ENCODE measurements around the gene SYTL5.
"Not testable (repeated sequence)": the region's sequence is repeated elsewhere in the genome, so short reads cannot be mapped to it uniquely, and the experiment has no call there.

Gene SYTL5

DNA sequence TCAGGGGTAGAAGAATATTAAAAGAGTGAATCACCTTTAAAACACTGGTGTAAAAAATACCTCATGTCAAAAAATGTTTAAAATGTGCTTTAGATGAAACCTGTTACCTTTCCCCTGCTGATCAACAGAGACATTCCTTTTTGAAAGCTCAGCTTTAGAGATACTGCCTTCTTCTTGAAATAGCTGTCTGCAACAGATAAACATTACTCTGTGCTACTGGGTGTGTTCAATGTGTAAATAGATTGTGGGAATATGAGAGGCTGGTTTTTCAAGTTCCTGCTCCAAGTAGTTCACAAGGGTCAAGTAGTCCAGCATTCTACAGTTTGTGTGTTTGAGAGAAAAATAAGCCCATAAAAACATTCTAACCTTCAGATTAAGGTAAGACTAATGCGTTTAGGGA lies at the start of gene SYTL5:
SYTL5 (plus strand) TSS at position 263 of the 400 bp plus-strand sequence. CDS start 27,337 bp downstream, outside the sequence.
- DNase-seq: no peak

DNA sequence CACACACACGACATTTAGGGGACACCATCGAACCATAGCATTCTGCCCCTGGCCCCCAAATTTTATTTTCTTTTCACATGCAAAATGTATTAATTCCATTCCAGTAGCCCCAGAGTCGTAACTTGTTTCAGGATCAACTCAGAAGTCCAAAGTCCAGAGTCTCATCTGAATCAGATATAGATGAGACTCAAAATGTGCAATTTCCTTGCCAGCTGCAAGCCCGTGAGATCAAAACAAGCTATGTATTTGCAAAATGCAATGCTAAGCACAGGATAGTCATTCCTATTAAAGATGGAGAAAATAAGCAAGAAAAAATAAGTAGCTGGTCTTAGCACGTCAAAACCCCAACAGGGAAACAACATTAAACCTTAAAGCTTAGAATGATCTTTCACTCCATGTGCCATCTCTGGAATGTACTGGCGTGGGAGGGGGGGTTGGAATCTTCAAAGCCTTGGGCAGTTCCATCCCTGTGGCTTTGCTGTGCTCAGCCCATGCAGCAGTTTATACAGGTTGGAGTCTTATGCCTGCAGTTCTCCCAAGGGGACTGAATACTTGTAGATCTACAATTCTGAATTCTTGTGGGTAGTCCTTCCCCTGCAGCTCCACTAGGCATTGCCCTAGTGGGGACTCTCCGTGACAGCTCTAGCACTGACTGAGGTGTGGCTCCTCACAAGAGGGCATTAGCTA lies 47.7 kb upstream of the SYTL5 start:
- DNase-seq: no peak

- no peak for DNase-seq
Observed at GRCh38 chrX:37959212-37960021, 46.9 kb upstream of the SYTL5 start.

DNA sequence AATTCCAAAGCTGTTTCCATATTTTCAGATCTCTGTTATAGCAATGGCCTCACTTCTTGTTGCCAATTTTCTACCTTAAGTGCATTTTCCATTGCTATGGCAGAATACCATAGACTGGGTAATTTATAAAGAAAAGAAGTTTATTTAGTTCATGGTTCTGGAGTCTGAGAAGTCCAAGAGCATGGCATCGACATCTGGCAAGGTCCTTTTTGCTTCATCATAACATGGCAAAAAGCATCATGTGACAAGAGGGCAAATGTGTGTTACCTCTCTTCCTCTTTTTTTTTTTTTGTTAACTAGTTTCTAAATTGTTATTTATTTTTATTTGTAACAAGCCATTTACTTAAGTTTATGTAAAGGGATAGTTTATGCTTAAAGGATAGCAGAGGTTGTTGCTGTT lies 45.2 kb upstream of the SYTL5 start:
- DNase-seq: no peak

DNA sequence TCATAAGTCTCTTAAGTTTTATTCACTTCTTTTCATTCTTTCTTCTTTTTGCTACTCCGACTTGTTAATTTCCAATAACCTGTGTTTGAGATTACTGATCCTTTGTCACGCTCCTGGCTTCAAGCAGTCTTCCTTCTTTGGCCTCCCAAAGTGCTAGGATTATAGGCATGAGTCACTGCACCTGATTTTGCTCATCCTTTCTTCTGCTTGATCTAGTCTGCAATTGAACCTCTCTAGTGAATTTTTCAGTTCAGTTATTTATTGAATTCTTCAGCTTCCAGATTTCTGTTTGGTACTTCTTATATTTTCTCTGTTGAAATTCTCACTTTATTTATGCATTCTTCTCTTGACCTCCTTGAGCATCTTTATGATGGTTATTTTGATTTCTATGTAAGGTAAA lies 38.6 kb upstream of the SYTL5 start:
- no peak for DNase-seq

DNA sequence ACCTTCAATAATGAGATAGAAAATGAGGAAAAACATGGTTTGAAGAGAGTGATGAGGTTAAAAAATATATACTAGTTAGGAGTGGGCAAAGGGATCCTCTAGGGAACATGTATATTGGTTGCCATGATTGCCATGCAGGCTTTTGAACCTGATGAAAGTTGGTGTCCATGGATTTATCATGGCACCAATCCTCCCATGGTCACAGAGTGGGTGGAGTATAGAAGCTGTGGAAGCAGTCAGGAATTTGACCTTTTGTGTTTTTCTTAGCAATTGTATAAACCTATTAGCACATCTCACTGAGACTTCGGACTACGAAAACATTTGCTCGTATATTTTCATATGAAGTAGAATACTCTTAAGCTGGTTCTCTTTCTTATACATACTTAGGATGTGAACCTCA lies 30.9 kb upstream of the SYTL5 start:
- no peak for DNase-seq

DNA sequence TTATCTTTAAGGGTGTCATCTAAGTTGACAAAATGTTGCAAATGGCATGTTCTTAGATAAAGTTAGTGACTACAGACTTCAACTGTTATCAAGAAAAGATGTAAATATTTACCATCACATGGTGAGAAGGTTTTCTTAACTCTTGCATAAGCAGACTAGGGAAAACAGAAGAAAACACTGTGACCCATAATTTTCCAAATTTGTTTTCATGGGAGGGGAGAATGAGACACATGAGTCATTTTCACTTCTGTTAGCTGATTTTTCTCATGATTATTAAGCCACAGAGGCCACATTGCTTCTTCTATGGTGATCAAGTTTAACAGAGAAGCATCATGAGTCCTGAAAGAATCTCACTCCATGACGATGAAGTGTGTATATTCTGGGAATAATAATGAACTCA lies 30.2 kb upstream of the SYTL5 start:
- DNase-seq: no peak

- DNase-seq: no peak
Observed at GRCh38 chrX:37984880-37985279, 21.5 kb upstream of the SYTL5 start.

GRCh38 chrX:37986893-37987292 lies 19.5 kb upstream of the SYTL5 start:
- no peak for DNase-seq

- no peak for DNase-seq
Observed at GRCh38 chrX:37989304-37989703, 17.0 kb upstream of the SYTL5 start.

- DNase-seq: not testable (repeated sequence)
Observed at GRCh38 chrX:37991303-37991702, 15.1 kb upstream of the SYTL5 start.

GRCh38 chrX:37993176-37993575 lies 13.2 kb upstream of the SYTL5 start:
- no peak for DNase-seq

DNA sequence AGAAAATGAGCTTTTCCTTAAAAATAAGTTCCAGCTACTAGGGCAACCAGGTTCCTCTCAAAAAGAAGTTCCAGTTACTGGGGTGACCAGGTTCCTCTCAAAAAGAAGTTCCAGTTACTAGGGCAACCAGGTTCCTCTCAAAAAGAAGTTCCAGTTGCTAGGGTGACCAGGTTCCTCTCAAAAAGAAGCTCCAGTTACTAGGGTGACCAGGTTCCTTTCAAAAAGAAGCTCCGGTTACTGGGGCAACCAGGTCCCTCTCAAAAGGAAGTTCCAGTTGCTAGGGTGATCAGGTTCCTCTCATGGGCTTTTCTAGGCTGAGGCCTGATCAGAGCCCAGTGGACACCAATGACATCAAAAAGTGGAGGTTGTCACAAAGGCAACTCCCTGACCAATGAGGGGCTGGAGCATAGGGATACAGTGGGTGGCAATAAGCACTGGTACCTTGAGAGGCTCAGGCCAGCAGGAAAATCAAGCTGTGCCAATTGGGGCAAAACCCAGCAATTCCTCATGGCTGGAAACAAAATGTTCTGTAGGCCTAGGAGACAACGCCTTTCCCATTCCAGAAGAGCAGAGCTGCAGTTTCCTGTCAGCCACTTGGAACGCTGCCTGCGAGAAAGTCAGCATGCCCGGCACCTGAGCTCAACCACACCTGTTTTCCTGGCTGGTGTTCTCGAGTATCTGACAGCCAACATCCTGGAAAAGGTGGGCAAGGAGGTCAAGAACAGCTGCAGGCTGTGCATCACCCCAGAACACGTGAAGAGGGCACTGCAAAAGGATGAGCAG lies 12.3 kb upstream of the SYTL5 start:
- no peak for DNase-seq

DNA sequence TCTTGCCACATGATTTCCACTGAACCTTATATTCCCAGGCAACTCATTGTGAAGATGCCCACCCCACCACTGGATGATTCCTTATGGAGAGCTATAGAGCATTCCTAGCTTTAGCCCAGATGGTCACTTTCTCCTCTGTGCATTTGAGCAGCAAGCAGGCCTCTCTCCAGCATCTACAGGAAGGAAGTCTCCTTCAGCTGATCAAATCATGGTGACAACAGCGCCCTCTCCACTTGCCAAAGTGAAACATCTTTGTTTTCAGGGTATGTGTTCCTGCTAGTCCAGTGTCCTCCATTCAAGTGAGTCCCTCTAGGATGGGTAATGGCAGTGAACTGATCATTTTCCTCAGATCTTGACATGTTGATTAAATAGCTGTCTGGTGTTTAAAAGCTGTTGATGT lies 10.9 kb upstream of the SYTL5 start:
- DNase-seq: no peak

- DNase-seq: no peak
Observed at GRCh38 chrX:37997096-37997495, 9.3 kb upstream of the SYTL5 start.

DNA sequence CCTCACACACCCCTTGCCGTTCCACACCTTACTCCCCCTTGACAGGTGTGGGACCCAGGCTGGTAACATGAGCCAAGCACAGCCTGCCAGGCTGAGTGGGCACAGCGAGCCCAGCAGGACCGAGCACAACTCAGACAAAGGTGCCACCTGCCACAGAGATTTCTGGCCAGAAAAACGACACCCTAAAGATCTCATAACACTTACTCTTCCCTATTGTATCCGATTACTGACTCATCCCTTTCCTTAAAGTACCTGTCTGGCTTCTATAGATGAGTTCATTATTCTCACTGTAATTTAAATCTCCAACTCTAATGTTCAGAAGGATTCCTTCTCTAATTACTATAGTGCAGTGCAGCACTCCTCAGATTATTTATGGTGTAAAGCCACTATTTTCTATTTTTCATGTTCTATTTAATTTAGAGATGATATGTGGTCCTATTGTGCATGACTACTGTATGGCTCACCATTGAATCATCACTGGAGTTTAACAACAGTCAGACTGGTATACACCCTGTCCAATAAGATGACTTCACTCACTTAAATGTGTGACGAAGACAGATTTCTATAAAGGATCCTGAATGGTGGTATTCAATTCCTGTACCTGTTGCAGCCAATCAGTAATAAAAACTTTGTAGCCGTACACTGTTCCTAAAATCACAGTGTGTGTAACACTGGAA lies 7.6 kb upstream of the SYTL5 start:
- DNase-seq: no peak

GRCh38 chrX:38000706-38001105 lies 5.6 kb upstream of the SYTL5 start:
- no peak for DNase-seq

GRCh38 chrX:38004046-38004445 lies 2.3 kb upstream of the SYTL5 start:
- DNase-seq: no peak

- DNase-seq: no peak
Observed at GRCh38 chrX:38006778-38007177, 425 bp downstream of the SYTL5 start.

DNA sequence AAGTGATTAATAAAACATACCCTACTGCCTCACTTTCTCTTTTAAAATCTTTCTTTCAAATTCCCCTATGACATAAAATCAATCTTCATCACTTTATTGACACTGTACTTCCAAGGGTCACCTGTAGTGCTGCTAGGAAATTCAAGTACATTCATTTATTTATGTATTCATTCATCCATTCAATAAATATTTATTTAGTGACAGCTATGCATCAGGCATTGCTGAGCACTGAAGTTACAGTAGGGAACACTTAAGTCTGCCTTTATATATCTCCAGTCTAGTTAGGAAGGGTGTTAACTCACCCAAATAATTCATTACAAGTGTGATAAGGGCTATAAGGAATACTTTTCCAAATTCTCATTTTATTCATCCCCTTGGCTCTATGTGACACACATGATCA lies 2.3 kb downstream of the SYTL5 start:
- no peak for DNase-seq

GRCh38 chrX:38009641-38010040 lies 3.3 kb downstream of the SYTL5 start:
- DNase-seq: no peak

GRCh38 chrX:38018766-38019425 lies 12.5 kb downstream of the SYTL5 start:
- no peak for DNase-seq

DNA sequence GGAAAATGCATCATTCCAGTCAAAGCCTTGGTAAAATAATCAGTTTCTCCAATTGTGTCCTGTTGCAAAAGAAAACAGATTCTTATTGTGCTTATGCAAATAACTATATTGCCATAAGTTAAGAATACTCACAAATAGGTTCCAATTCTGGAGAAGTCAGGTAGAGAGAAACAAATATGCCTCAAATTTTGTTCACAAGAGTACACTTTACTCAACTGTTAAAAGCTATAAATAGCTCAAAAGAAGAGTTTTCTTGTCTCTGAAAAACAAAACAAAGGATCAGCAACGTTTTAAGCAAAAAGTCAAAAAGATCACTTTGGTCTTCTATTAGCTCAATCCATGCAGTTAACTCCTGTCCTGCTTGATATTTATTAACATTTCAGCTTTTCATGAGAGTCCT lies 21.9 kb downstream of the SYTL5 start:
- no peak for DNase-seq
